ENCODE measurements around the gene CACNA1I. TPM values are rescaled to one million over a fixed set of nuclear protein-coding genes. Genes with fewer than 3 reads are reported as not detected.

CACNA1I gene
- total RNA-seq, 1 experiment from 2014 or later, result 2.1 TPM

DNA sequence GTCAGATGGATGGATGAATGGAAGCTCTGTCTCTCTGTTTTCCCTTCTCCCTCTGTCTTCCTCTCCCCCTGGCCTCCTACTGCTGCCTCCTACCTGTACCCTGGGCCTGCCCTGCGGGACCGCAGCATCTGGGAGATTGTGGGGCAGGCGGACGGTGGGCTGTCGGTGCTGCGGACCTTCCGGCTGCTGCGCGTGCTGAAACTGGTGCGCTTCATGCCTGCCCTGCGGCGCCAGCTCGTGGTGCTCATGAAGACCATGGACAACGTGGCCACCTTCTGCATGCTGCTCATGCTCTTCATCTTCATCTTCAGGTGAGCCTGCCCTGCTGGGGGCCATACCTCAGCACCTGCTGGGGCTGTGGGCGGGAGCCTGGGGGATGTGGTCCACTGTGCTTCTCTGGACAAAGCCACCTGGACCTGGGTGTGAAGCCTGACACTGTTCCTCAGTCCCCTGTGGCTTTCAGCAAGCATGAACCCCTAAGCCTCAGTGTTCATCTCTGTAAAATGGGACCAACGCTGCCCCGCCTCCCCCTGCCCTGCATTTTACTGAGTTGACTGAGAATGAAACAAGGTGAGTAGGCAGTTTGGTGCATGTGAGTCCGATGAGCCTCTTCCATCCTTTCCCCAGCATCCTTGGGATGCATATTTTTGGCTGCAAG is 88.4 kb downstream of the CACNA1I start:
- H3K4me1 Mint-ChIP-seq, result peaks cover 19% of the 10 kb centered on the region
- TF ChIP-seq, protein P1, sequence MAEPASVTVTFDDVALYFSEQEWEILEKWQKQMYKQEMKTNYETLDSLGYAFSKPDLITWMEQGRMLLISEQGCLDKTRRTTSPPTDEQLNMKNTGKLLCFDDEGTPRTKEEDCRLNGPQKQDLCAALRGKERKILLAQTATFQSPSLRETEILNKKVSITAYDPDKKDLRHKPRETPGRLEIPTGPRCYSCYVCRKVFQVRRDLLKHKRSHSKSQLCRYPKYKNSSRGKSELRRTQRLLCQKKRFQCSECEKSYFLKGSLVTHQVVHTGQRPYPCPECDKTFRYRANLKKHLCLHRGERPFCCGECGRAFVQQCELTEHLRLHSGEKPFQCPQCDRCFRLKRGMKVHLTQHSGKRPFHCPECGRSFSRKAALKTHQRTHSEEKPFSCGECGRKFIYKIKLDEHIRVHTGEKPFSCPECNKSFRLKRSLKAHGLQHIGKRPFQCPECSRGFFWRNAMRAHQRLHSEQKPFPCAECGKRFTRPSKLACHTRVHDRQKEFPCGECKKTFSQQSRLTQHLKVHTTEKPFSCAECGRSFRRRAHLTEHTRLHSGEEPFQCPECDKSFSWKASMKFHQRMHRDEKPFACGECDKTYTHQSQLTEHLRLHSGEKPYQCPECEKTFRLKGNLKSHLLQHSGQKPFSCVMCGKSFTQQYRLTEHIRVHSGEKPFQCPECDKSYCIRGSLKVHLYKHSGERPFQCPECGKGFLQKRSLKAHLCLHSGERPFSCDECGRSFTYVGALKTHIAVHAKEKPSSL (CRISPR knock-in tag; conservative IDR thresholded peaks at IDR 0.05), result no peak
- TF ChIP-seq, protein P2, sequence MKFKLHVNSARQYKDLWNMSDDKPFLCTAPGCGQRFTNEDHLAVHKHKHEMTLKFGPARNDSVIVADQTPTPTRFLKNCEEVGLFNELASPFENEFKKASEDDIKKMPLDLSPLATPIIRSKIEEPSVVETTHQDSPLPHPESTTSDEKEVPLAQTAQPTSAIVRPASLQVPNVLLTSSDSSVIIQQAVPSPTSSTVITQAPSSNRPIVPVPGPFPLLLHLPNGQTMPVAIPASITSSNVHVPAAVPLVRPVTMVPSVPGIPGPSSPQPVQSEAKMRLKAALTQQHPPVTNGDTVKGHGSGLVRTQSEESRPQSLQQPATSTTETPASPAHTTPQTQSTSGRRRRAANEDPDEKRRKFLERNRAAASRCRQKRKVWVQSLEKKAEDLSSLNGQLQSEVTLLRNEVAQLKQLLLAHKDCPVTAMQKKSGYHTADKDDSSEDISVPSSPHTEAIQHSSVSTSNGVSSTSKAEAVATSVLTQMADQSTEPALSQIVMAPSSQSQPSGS (CRISPR knock-in tag; IDR thresholded peaks at IDR 0.05; ENCODE audit: borderline replicate concordance, low read depth), result no peak
- TF ChIP-seq TCF7 (CRISPR knock-in tag; IDR thresholded peaks at IDR 0.05; ENCODE audit: low read depth), result no peak
- no peak for TF ChIP-seq FOXJ3 (CRISPR knock-in tag; IDR thresholded peaks at IDR 0.05; ENCODE audit: borderline replicate concordance)
- TF ChIP-seq, protein P3, sequence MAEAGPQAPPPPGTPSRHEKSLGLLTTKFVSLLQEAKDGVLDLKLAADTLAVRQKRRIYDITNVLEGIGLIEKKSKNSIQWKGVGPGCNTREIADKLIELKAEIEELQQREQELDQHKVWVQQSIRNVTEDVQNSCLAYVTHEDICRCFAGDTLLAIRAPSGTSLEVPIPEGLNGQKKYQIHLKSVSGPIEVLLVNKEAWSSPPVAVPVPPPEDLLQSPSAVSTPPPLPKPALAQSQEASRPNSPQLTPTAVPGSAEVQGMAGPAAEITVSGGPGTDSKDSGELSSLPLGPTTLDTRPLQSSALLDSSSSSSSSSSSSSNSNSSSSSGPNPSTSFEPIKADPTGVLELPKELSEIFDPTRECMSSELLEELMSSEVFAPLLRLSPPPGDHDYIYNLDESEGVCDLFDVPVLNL (CRISPR knock-in tag; IDR thresholded peaks at IDR 0.05; ENCODE audit: borderline replicate concordance, low read depth), result no peak
- TF ChIP-seq IRF2 (CRISPR knock-in tag; IDR thresholded peaks at IDR 0.05; ENCODE audit: borderline replicate concordance, low read depth), result no peak
- no peak for TF ChIP-seq TEAD1 (CRISPR knock-in tag; IDR thresholded peaks at IDR 0.05)
- TF ChIP-seq, protein P4, sequence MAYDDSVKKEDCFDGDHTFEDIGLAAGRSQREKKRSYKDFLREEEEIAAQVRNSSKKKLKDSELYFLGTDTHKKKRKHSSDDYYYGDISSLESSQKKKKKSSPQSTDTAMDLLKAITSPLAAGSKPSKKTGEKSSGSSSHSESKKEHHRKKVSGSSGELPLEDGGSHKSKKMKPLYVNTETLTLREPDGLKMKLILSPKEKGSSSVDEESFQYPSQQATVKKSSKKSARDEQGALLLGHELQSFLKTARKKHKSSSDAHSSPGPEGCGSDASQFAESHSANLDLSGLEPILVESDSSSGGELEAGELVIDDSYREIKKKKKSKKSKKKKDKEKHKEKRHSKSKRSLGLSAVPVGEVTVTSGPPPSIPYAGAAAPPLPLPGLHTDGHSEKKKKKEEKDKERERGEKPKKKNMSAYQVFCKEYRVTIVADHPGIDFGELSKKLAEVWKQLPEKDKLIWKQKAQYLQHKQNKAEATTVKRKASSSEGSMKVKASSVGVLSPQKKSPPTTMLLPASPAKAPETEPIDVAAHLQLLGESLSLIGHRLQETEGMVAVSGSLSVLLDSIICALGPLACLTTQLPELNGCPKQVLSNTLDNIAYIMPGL (CRISPR knock-in tag; IDR thresholded peaks at IDR 0.05), result no peak
- TF ChIP-seq EMX1 (CRISPR knock-in tag; IDR thresholded peaks at IDR 0.05), result no peak
- no peak for TF ChIP-seq MYBL2 (CRISPR knock-in tag; IDR thresholded peaks at IDR 0.05)
- no peak for TF ChIP-seq ZNF396 (CRISPR knock-in tag; IDR thresholded peaks at IDR 0.05; ENCODE audit: borderline replicate concordance)
- ATAC-seq (no peak), DNase-seq (ENCODE audit: low spot score) (no peak)
- no peak overlapping the region for H3K4me3 Mint-ChIP-seq
- H3K9me3 Mint-ChIP-seq, result no peaks in the 10 kb centered on the region
- H3K36me3 Mint-ChIP-seq, result no peaks in the 10 kb centered on the region
- peaks cover 34% of the 10 kb centered on the region for H3K27me3 Mint-ChIP-seq (ENCODE audit: low read depth)
- CTCF ChIA-PET, result no interaction called here
- H3K27ac Mint-ChIP-seq, result no peak overlapping the region
- POLR2A ChIA-PET, result no interaction called here

DNA sequence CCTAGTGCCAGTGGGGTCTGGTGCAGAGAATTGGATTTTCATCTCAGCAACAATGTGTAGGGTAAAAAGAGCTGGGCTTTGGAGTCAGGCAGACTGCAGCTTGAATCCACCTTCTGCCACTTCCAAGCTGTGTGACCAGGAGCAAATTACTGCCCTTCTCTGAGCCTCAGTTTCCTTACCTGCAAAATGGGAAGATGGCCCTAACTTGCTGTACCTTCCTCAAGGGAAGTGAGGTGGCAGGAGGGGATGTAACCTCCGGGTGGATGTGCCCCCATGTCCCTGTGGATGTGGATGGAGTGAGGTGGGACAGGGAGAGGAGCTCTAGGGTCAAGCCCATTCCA is 90.9 kb downstream of the CACNA1I start:
- Mint-ChIP-seq H3K36me3 (no peaks in the 10 kb centered on the region), H3K9me3 (no peaks in the 10 kb centered on the region), H3K4me3 (peak overlapping the region; percentile 58), H3K4me1 (peaks cover 30% of the 10 kb centered on the region), H3K27ac (no peak overlapping the region), H3K27me3 (ENCODE audit: low read depth) (peaks cover 35% of the 10 kb centered on the region)
- POLR2A ChIA-PET, result interaction anchor here (0.6 to 1.4 kb wide), 2 partner anchors 179 to 383 kb away, joined by 3 to 4 read pairs; no protein-coding TSS in a partner anchor
- DNase-seq (ENCODE audit: low spot score) (no peak), ATAC-seq (no peak)
- TF ChIP-seq, protein P5, sequence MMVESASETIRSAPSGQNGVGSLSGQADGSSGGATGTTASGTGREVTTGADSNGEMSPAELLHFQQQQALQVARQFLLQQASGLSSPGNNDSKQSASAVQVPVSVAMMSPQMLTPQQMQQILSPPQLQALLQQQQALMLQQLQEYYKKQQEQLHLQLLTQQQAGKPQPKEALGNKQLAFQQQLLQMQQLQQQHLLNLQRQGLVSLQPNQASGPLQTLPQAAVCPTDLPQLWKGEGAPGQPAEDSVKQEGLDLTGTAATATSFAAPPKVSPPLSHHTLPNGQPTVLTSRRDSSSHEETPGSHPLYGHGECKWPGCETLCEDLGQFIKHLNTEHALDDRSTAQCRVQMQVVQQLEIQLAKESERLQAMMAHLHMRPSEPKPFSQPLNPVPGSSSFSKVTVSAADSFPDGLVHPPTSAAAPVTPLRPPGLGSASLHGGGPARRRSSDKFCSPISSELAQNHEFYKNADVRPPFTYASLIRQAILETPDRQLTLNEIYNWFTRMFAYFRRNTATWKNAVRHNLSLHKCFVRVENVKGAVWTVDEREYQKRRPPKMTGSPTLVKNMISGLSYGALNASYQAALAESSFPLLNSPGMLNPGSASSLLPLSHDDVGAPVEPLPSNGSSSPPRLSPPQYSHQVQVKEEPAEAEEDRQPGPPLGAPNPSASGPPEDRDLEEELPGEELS (CRISPR knock-in tag; IDR thresholded peaks at IDR 0.05), result no peak
- TF ChIP-seq, protein P6, sequence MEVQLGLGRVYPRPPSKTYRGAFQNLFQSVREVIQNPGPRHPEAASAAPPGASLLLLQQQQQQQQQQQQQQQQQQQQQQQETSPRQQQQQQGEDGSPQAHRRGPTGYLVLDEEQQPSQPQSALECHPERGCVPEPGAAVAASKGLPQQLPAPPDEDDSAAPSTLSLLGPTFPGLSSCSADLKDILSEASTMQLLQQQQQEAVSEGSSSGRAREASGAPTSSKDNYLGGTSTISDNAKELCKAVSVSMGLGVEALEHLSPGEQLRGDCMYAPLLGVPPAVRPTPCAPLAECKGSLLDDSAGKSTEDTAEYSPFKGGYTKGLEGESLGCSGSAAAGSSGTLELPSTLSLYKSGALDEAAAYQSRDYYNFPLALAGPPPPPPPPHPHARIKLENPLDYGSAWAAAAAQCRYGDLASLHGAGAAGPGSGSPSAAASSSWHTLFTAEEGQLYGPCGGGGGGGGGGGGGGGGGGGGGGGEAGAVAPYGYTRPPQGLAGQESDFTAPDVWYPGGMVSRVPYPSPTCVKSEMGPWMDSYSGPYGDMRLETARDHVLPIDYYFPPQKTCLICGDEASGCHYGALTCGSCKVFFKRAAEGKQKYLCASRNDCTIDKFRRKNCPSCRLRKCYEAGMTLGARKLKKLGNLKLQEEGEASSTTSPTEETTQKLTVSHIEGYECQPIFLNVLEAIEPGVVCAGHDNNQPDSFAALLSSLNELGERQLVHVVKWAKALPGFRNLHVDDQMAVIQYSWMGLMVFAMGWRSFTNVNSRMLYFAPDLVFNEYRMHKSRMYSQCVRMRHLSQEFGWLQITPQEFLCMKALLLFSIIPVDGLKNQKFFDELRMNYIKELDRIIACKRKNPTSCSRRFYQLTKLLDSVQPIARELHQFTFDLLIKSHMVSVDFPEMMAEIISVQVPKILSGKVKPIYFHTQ (CRISPR knock-in tag; IDR thresholded peaks at IDR 0.05), result no peak
- TF ChIP-seq GTF2I (CRISPR knock-in tag; conservative IDR thresholded peaks at IDR 0.05), result 0 out of 2 replicates have a peak, but pooled peaks have one; percentile 38
- TF ChIP-seq GRHL2 (CRISPR knock-in tag; IDR thresholded peaks at IDR 0.05; ENCODE audit: insufficient replicate concordance, severe bottlenecking), result no peak
- CTCF ChIA-PET, result interaction anchor here (0.8 to 2.6 kb wide), 8 partner anchors 11 to 141 kb away, joined by 3 to 10 read pairs (median 4); partner anchors contain the start of gene ATF4
